CD4-positive, alpha-beta T cell treated with Interleukin-6 for 4 hours (primary cell): ENCODE measurements around the gene PIK3AP1.
"Not testable (repeated sequence)": the region's sequence is repeated elsewhere in the genome, so short reads cannot be mapped to it uniquely, and the experiment has no call there.

ENCODE experiments used
- DNase-seq: peaks from one replicate; pipeline ENCODE4 v3.0.0-alpha.2; 2020; ENCODE audit warnings: mixed read lengths

The PIK3AP1 gene

GRCh38 chr10:96574564-96574963 lies 145.8 kb downstream of the PIK3AP1 start:
- not testable (repeated sequence) for DNase-seq

- no peak for DNase-seq
Measured at GRCh38 chr10:96573036-96573435, 147.3 kb downstream of the PIK3AP1 start.

- no peak for DNase-seq
Measured at GRCh38 chr10:96570983-96571964, 149.0 kb downstream of the PIK3AP1 start.

DNA sequence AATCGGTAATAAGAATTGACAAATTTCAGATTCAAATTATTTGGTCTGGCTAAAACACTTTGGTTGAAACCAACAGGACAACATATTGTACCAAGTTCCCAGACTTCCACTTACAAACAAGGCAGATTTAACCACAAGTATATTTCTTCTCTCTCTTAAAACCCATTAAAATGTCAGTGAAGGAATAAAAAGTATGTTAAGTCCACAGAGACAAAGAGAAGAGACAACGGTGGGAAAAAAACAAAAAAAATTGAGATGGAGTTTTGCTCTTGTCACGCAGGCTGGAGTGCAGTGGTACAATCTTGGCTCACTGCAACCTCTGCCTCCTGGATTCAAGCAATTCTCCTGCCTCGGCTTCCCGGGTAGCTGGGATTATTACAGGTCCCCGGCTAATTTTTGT lies 149.8 kb downstream of the PIK3AP1 start:
- no peak for DNase-seq

- DNase-seq, result no peak
Measured at GRCh38 chr10:96568402-96568801, 151.9 kb downstream of the PIK3AP1 start.

DNA sequence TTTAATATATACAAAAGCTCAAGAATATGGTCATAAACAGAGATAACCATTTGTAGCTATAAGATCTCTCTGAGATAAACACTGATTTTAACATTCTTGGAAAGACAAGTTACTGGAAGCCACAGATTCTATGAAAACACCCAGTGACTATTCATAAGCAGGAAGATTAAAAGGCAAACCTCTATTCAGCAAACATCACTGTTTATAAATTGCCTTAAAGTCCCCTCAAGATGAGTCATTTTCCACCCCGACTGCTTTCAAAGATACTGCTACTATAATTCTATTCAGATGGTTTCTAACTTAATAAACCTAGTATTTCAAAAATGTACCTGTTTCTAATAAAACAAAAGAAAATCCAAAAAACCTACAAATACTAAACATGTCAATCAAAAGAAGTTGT lies 154.5 kb downstream of the PIK3AP1 start:
- DNase-seq, result no peak

DNA sequence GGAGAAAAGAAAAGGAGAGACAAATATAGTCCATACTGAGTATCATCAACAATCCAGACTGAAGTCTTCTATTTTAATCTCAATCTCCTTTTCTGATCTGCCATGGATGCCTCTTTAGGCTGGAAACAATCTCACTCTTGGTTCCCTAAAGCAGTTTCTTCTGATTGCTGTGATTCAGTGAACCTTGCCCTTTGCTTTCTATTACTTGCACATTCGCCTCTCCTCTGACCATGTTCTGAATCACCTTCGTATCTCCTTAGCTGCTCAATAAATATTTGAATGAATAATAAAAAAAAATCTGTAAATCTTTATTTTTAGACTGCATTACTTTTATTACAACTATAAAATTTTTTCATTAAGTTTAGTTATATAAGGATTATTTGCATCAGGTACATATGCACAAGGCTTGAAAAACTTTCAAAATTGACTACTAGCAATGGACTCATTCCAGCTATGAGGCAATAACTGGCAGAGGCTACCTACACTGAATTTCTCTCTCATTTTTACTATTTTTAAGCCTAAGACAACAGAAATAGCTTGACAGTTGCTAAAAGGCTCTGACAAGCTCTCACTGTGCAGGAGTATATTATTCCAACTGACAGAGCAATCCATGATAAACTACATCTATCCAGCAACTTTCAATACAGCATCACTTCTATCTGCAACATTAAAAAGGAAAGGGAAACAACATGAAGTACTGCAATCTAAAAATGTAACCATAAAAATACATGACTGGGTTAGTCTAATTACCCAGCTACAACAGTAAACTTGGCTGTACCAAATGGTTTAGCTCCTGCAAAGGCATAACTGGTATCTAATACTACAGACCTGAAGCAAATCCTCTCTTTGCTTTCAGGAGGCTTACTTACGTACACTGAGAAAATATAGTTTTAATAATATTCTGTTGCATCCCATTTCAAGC lies 159.1 kb downstream of the PIK3AP1 start:
- DNase-seq, result no peak

DNA sequence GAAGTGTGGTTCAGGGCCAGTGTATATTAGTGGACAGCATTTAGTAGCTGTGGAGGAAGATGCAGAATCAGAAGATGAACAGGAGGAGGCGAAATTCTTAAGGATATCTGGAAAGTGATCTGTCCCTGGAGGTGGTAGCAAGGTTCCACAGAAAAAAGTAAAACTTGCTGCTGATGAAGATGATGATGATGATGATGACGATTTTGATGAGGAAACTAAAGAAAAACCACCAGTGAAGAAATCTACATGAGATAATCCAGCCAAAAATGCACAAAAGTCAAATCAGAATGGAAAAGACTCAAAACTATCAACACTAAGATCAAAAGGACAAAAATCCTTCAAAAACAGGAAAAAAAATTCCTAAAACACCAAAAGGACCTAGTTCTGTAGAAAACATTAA lies 159.8 kb downstream of the PIK3AP1 start:
- no peak for DNase-seq

- DNase-seq, result no peak
Measured at GRCh38 chr10:96556003-96556402, 164.3 kb downstream of the PIK3AP1 start.

DNA sequence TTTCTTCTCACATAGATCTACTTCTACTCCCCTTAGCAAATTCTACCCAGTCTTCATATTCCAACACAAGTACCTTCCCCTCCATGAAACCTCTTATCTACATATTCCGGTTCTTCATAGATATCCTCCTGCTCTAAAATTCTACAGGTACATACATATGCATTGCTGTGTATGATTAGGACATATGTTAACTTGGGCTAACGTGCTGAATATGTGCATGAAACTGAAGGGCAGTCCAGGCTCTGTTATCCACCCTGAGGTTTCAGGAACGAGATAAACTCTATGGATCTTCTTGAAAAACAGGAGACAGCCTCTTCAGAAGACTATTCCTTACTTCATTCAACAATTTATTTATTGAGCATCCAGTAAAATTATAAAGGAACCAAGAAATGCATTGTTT lies 165.0 kb downstream of the PIK3AP1 start:
- DNase-seq, result no peak

- DNase-seq, result no peak
Measured at GRCh38 chr10:96548589-96548988, 171.7 kb downstream of the PIK3AP1 start.

- not testable (repeated sequence) for DNase-seq
Measured at GRCh38 chr10:96545558-96545957, 174.8 kb downstream of the PIK3AP1 start.
